H9 (cell line): ENCODE results near the gene LIG4. TPM values are rescaled to one million over a fixed set of nuclear protein-coding genes. Genes with fewer than 3 reads are reported as not detected.

Source experiments
- DNase-seq: peaks from one replicate; pipeline ENCODE4 v3.0.0-alpha.2; 2017
- H2AFZ ChIP-seq: one replicate; pipeline ENCODE4 v1.6.1; 2013; ENCODE audit warnings: mild to moderate bottlenecking, low read length, control low read depth, moderate library complexity
- H2AK5ac ChIP-seq: 2 replicates; pipeline ENCODE4 v1.6.1; 2013; ENCODE audit warnings: low read length, control low read depth, mixed read lengths; ENCODE audit not compliant: insufficient read length
- H2BK120ac ChIP-seq: one replicate; pipeline ENCODE4 v1.6.1; 2013; ENCODE audit warnings: low read depth, mild to moderate bottlenecking, low read length, control low read depth, inconsistent platforms; ENCODE audit not compliant: poor library complexity, severe bottlenecking
- H2BK12ac ChIP-seq: 2 replicates; pipeline ENCODE4 v1.6.1; 2013; ENCODE audit warnings: low read length, control low read depth, mixed read lengths, low read depth; ENCODE audit not compliant: insufficient read length
- H2BK15ac ChIP-seq: 2 replicates; pipeline ENCODE4 v1.6.1; 2013; ENCODE audit warnings: low read depth, low read length, control low read depth
- H2BK20ac ChIP-seq: one replicate; pipeline ENCODE4 v1.6.1; 2013; ENCODE audit warnings: low read depth, mild to moderate bottlenecking, low read length, control low read depth, inconsistent platforms; ENCODE audit not compliant: poor library complexity, severe bottlenecking
- H2BK5ac ChIP-seq: 2 replicates; pipeline ENCODE4 v1.6.1; 2013; ENCODE audit warnings: low read length, control low read depth, mixed read lengths; ENCODE audit not compliant: insufficient read length
- H3K14ac ChIP-seq: 2 replicates; pipeline ENCODE4 v1.6.1; 2013; ENCODE audit warnings: low read length, control low read depth; ENCODE audit not compliant: insufficient read depth
- H3K18ac ChIP-seq: 2 replicates; pipeline ENCODE4 v1.6.1; 2013; ENCODE audit warnings: low read depth, mild to moderate bottlenecking, mixed read lengths, low read length, control low read depth; ENCODE audit not compliant: insufficient read length
- H3K23ac ChIP-seq: 2 replicates; pipeline ENCODE4 v1.6.1; 2013; ENCODE audit warnings: low read length, control low read depth, mixed read lengths, low read depth; ENCODE audit not compliant: insufficient read length
- H3K23me2 ChIP-seq: 2 replicates; pipeline ENCODE4 v1.6.1; 2013; ENCODE audit warnings: low read depth, mild to moderate bottlenecking, mixed read lengths, low read length, control low read depth; ENCODE audit not compliant: insufficient read length, poor library complexity, severe bottlenecking
- H3K27ac ChIP-seq: 2 replicates; pipeline ENCODE4 v1.5.1; 2013; ENCODE audit warnings: low read length, control low read depth, mixed read lengths, low read depth; ENCODE audit not compliant: insufficient read length
- H3K27me3 ChIP-seq: 2 replicates; pipeline ENCODE4 v1.6.1; 2013; ENCODE audit warnings: low read length, control low read depth, inconsistent platforms; ENCODE audit not compliant: insufficient read depth
- H3K4ac ChIP-seq: 2 replicates; pipeline ENCODE4 v1.6.1; 2013; ENCODE audit warnings: low read depth, mild to moderate bottlenecking, control low read depth, inconsistent platforms, low read length, moderate library complexity
- H3K4me1 ChIP-seq: 2 replicates; pipeline ENCODE4 v1.6.1; 2013; ENCODE audit warnings: low read length, control low read depth, inconsistent platforms; ENCODE audit not compliant: insufficient read depth
- H3K4me2 ChIP-seq: 2 replicates; pipeline ENCODE4 v1.6.1; 2013; ENCODE audit warnings: low read length, control low read depth, mixed read lengths; ENCODE audit not compliant: insufficient read length, insufficient read depth
- H3K56ac ChIP-seq: 2 replicates; pipeline ENCODE4 v1.6.1; 2013; ENCODE audit warnings: low read depth, mild to moderate bottlenecking, mixed read lengths, low read length, control low read depth; ENCODE audit not compliant: insufficient read length
- H3K79me1 ChIP-seq: 2 replicates; pipeline ENCODE4 v1.6.1; 2013; ENCODE audit warnings: low read depth, mild to moderate bottlenecking, moderate library complexity, low read length, control low read depth, inconsistent platforms; ENCODE audit not compliant: insufficient read depth, poor library complexity, severe bottlenecking
- H3K79me2 ChIP-seq: 2 replicates; pipeline ENCODE4 v1.6.1; 2013; ENCODE audit warnings: low read length, control low read depth, inconsistent platforms; ENCODE audit not compliant: insufficient read depth
- H3K9ac ChIP-seq: 2 replicates; pipeline ENCODE4 v1.6.1; 2013; ENCODE audit warnings: low read length, control low read depth, mixed read lengths; ENCODE audit not compliant: insufficient read length; ENCODE audit errors: extremely low read depth
- H3K9me3 ChIP-seq: one replicate; pipeline ENCODE4 v1.6.1; 2013; ENCODE audit warnings: low read depth, low read length, inconsistent platforms; ENCODE audit not compliant: control insufficient read depth
- H3T11ph ChIP-seq: one replicate; pipeline ENCODE4 v1.6.1; 2013; ENCODE audit warnings: mild to moderate bottlenecking, low read length, control low read depth, inconsistent platforms
- H4K20me1 ChIP-seq: one replicate; pipeline ENCODE4 v1.6.1; 2013; ENCODE audit not compliant: control insufficient read depth, insufficient read length, insufficient read depth
- H4K5ac ChIP-seq: 2 replicates; pipeline ENCODE4 v1.6.1; 2013; ENCODE audit warnings: low read depth, mild to moderate bottlenecking, mixed read lengths, low read length, control low read depth; ENCODE audit not compliant: insufficient read length
- H4K8ac ChIP-seq: replicated peaks from 2 replicates; pipeline ENCODE4 v1.6.1; 2013; ENCODE audit warnings: low read length, control low read depth, mixed read lengths, low read depth; ENCODE audit not compliant: insufficient read length
- H4K91ac ChIP-seq: 2 replicates; pipeline ENCODE4 v1.6.1; 2013; ENCODE audit warnings: low read depth, mild to moderate bottlenecking, moderate library complexity, mixed read lengths, low read length, control low read depth; ENCODE audit not compliant: insufficient read length
- H3K27ac Mint-ChIP-seq, 3 experiments: 2 replicates in 2 of 3; 3 replicates in 1 of 3; pipeline ENCODE4 v1.8.0; 2020 to 2021; ENCODE audit warnings: mixed read lengths in 3 of 3, mild to moderate bottlenecking in 1 of 3, moderate library complexity in 1 of 3
- H3K27me3 Mint-ChIP-seq: 2 replicates; pipeline ENCODE4 v1.8.0; 2021; ENCODE audit warnings: low read depth, mild to moderate bottlenecking, moderate library complexity, mixed read lengths
- H3K36me3 Mint-ChIP-seq, 3 experiments: 2 replicates in 2 of 3; 3 replicates in 1 of 3; pipeline ENCODE4 v1.8.0; 2020 to 2021; ENCODE audit warnings: low read depth in 3 of 3, mixed read lengths in 3 of 3; ENCODE audit not compliant: insufficient read depth in 1 of 3
- H3K4me1 Mint-ChIP-seq, 2 experiments: 2 replicates each; pipeline ENCODE4 v1.8.0; 2020; ENCODE audit warnings: mixed read lengths in 2 of 2
- H3K4me3 Mint-ChIP-seq, 2 experiments: 2 replicates in 1 of 2; 3 replicates in 1 of 2; pipeline ENCODE4 v1.8.0; 2020 to 2021; ENCODE audit warnings: mild to moderate bottlenecking in 2 of 2, mixed read lengths in 2 of 2, moderate library complexity in 1 of 2
- H3K9me3 Mint-ChIP-seq, 2 experiments: 2 replicates in 1 of 2; 3 replicates in 1 of 2; pipeline ENCODE4 v1.8.0; 2020; ENCODE audit warnings: mild to moderate bottlenecking in 2 of 2, mixed read lengths in 2 of 2, moderate library complexity in 1 of 2
- CTCF ChIP-seq: fragments of 200-600 bp; sonication (generic); conservative IDR thresholded peaks from 3 replicates; pipeline ENCODE4 v1.8.0; 2021; ENCODE audit warnings: antibody characterized with exemption, mild to moderate bottlenecking
- WGBS: extraction: QIAGEN DNeasy Blood & Tissue Kit; methylation state at CpG from one replicate; pipeline ENCODE4 v1.1.7; 2013; ENCODE audit warnings: missing lambda C conversion rate, low lambda C conversion rate, mixed read lengths; ENCODE audit not compliant: insufficient read length; ENCODE audit errors: extremely low coverage; 5-methylcytosine and 5-hydroxymethylcytosine counted together
- total RNA-seq: library from RNA; stranded (reverse); gene quantifications from 2 replicates; pipeline ENCODE4 v1.2.1, GENCODE V29; 2021

LIG4 gene
- total RNA-seq, 1 experiment from 2014 or later: 5.6 TPM

GRCh38 chr13:108213946-108214345 is 1.4 kb downstream of the LIG4 start:
- H4K5ac ChIP-seq: no peak overlapping the region
- H3K9me3 Mint-ChIP-seq: no peaks in the 10 kb centered on the region
- no peak for DNase-seq
- H3K27ac Mint-ChIP-seq: 0 out of 7 replicates have a peak overlapping the region, but pooled peaks of 1 of the 3 experiments have one; percentile 36
- no peak overlapping the region for H4K91ac ChIP-seq
- H3K4me3 Mint-ChIP-seq: peak overlapping the region; percentile 72 to 85
- H3K4me2 ChIP-seq: peak overlapping the region; percentile 80
- H3K18ac ChIP-seq: no peak overlapping the region
- H3K4ac ChIP-seq: no peak overlapping the region
- no peak overlapping the region for H2BK20ac ChIP-seq
- no peaks in the 10 kb centered on the region; the same call in 1 of the 2 replicates for H3K27me3 Mint-ChIP-seq
- no peak overlapping the region for H4K8ac ChIP-seq
- peaks cover 2% of the 10 kb centered on the region; the same call in 1 of the 2 replicates for H3K79me2 ChIP-seq
- H3T11ph ChIP-seq: no peak overlapping the region
- H3K4me1 ChIP-seq: no peaks in the 10 kb centered on the region
- no peak for TF ChIP-seq CTCF
- H3K79me1 ChIP-seq: no peaks in the 10 kb centered on the region
- peaks cover 6 to 16% of the 10 kb centered on the region in 2 experiments for H3K4me1 Mint-ChIP-seq
- no peak overlapping the region for H2BK15ac ChIP-seq
- H2BK12ac ChIP-seq: no peak overlapping the region
- H3K36me3 Mint-ChIP-seq: peaks cover 4 to 9% (median 7%) of the 10 kb centered on the region in 3 experiments; a peak in 4 of 7 replicates
- no peak overlapping the region for H3K27ac ChIP-seq
- H3K56ac ChIP-seq: no peak overlapping the region
- no peaks in the 10 kb centered on the region for H3K27me3 ChIP-seq
- H3K23ac ChIP-seq: no peak overlapping the region
- H3K23me2 ChIP-seq: peaks cover 2% of the 10 kb centered on the region
- H3K9me3 ChIP-seq: no peaks in the 10 kb centered on the region
- WGBS: no CpG with 5 or more reads among the region's 5 CpGs
- H2AK5ac ChIP-seq: no peak overlapping the region
- H2AFZ ChIP-seq: no peak overlapping the region
- no peak overlapping the region for H3K9ac ChIP-seq
- H2BK120ac ChIP-seq: no peak overlapping the region
- no peaks in the 10 kb centered on the region for H4K20me1 ChIP-seq
- no peak overlapping the region for H3K14ac ChIP-seq
- no peak overlapping the region for H2BK5ac ChIP-seq
